ENCODE measurements around the gene NPIPB13.
"Not testable (repeated sequence)": the region's sequence is repeated elsewhere in the genome, so short reads cannot be mapped to it uniquely, and the experiment has no call there.

Gene NPIPB13

DNA sequence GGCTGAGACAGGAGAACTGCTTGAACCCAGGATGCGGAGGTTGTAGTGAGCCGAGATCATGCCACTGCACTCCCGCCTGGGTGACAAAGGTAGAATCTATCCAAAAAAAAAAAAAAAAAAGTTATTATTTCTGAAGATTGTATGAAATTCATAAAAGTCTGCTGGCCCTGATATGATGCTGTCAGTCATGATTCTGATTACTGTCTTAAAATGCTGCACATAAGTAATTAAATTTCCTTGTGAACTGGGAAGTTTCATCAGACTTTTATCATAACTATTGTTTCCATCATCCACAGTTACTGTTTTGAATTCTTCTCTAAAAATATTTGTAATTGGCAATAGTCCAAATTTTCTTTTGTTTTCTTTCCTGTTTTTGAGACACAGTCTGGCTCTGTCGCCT lies at the start of gene NPIPB13:
TSS of gene NPIPB13 (minus strand) at position 101 of the 400 bp plus-strand sequence. CDS start 2,906 bp downstream, outside the sequence.
- DNase-seq: not testable (repeated sequence)

DNA sequence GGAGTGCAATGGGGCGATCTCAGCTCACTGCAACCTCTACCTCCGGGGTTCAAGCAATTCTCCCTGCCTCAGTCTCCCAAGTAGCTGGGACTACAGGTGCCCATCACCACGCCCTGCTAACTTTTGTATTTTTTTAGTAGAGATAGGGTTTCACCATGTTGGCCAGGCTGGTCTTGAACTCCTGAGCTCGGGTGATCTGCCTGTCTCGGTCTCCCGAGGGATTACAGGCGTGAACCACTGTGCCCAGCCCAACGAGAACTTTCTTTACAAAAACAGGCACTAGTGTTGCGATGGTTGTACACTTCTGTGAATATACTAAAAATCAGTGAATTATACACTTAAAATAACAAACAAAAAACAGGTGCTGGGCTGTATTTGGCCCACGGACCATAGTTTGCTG lies 34.1 kb upstream of the NPIPB13 start:
- DNase-seq: not testable (repeated sequence)

DNA sequence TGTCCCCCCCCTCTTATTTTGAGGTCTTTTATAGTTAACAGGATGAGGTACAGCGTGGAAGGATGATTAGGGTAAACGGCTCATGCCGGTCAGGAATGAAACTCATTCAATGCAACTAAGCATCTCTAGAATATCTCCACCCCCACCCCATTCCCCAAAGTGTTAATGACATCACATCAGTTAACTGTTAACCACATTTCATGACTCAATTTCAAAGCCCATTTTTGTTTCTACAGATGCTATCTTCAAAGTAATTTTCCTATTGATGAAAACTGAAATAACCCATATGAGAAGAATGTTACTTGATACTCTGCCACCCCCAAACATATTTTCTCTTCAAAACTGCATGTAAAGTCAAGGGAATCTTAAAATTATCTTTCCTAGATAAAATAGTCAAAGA lies 30.2 kb upstream of the NPIPB13 start:
- not testable (repeated sequence) for DNase-seq

DNA sequence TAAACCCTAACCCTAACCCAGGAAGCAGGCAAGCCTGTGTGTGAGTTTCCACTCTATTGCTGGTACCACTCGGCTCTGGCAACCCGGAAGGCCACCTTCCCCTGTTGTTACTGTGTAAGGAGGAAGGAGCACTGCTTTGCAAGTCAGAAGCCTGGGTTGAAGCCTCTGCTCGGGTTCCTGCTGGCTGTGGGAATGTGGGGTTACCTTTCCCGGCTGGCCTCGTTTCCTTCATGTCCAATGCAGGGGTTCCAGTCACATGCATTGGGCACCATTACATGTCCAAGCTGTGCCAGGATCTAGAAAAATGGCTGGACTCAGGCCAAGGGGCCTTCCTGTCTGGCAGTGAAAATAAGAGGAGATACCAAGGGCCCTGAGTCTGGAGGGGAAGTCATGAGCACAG lies 31.2 kb downstream of the NPIPB13 start:
- not testable (repeated sequence) for DNase-seq

DNA sequence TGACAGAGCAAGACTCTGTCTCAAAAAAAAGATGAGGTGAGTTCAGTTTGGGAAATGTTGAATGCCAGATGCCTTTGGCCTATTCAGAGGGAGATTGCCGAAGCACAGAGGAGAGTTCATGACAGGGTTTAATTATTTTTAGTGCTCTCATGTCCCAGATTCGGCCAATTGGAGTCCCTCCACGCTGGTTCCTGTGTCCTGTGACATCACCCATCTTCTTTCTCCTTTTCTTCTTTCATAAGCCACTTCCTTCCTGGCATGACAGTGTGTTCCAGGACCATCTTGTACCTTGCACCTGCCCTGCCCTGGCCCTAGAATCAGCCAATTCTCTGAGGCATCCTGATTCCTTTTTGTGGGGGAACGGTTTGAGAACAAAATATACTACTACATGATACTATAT lies 36.9 kb downstream of the NPIPB13 start:
- not testable (repeated sequence) for DNase-seq

DNA sequence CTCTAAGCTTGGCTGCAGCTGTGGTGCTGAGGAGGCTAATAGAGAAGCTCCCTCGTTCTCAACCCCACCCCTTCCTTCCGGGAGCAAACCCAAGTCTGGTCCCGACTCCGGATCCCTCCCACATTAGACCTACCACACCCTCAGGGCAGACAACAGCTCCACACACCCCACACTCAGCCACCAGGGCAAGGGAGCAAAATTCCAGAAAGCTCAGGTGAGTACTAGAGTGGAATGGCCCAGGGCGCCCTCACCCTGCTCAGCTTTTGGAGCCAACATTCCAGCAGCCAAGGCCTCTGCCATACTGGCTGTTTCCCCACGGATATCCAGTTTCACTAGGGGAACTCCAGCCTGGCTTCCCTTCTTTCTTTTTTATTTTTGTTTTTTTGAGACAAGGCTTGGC lies 39.2 kb downstream of the NPIPB13 start:
- not testable (repeated sequence) for DNase-seq

DNA sequence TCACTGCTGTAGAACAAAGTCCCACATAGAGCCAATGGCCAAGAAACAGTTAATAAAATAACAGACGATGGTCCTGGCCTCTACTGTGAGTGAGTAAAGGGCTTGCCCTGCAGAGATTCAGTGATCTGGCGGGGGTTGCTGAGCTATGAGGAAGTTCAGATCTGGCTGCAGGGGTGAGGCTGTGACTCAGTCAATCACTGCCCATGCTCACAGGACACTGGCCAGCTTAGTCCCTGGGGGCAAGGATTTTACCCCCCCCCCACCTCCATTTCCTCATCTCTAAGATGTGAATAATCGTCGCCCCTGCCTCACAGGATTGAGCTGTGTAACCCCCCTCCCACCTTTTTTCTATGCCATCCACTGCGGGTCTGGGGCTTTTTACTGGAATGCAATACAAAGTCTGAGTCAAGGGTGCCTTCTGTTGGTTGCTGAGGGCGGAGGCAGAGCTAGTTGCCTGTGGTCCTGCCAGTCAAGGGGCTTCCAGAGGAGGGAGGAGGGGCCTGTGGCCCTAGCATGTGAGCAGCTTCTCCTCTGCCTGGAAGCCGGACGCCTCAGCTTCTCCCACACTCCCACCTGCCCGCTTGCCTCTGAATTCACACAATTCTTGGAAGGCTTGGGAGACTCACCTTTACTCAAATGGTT lies 41.1 kb downstream of the NPIPB13 start:
- DNase-seq: not testable (repeated sequence)

DNA sequence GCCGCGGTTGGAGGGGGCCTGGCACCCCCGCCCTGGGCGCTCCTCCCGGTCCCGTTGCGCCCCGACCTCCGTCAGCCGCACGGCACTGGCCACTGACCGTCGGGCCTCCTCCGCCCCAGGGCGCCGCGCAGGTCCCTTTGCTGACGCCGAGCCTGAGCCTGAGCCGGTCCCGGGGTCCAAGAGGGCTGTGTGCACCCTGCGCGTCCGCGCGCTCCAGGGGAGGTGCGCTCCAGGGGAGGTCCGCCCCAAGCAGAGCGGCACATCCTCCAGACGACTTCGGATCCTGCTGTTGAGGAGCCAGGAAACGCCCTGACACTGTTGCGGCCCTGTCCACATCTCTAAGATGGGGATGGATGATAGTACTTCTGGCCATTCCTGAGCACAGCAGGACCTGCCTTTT lies 42.0 kb downstream of the NPIPB13 start:
- DNase-seq: not testable (repeated sequence)

DNA sequence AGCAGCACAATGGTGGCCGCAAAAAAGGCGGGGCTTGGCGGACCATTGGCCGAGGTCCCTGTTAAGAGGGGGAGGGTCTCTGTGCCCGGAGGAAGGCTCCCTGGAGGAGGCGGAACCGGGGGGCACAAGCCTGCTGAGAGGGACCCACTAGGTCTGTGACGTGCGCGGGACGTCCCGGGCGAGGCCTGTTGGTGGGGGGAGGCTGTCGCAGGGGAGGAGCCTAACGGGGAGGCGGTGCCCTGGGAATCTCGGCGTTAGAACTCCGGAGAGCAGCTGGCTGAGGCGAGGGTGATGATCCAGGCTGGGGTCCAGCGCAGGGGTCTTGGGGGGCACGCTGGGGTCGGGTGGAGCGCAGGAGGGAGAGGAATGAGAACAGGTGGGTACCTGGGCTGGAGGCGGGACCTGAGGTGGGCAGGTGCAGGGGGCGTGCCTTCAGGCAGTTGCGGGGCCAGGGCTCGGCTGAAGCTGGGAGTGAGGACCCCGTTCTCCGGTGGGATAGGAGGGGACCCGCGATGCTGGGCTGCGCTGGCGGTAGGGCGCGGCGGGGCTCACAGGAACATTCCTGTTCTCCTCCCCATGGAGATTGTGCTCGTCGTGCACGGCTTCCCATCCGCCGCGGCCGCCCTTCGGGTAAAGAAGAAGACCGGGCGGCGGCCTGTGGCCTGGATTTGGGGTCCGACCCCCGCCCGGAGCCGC lies 42.6 kb downstream of the NPIPB13 start:
- not testable (repeated sequence) for DNase-seq

DNA sequence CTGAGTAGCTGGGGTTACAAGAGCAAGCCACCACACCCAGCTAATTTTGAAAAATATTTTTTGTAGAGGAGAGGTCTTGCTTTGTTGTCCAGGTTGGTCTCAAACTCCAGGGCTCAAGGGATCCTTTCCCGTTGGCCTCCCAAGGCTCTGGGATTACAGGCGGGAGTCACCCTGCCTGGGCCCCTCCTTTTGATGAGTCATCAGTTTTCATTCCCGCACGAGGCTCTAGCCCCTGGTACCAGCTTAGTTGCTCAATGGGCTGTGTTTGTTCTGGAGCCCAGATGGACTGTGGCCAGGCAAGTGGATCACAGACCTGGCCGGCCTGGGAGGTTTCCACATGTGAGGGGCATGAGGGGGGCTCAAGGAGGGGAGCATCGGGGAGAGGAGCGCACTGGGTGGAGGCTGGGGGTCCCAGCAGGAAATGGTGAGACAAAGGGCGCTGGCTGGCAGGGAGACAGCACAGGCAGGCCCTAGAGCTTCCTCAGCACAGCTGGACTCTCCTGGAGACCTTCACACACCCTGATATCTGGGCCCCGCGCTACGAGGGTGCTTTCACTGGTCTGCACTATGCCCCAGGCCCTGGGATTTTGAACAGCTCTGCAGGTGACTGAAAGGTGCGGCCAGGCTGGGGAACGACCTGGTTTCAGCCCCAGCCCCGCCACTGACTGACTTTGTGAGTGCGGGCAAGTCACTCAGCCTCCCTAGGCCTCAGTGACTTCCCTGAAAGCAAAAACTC lies 48.5 kb downstream of the NPIPB13 start:
- not testable (repeated sequence) for DNase-seq

DNA sequence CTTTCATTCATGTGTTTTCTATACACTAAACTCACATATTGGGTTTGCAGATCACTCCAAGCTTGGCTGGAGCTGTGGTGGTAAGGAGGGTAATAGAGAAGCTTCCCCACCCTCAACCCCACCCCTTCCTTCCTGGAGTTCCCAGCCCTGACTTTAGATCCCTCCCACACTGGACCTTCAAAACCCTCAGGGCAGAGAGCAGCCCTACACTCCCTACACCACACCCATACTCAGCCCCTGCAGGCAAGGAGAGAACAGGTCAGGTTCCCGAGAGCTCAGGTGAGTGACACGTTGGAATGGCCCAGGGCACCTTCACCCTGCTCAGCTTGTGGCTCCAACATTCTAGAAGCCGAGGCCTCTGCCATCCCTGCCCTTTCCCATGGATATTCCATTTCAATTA lies 49.2 kb downstream of the NPIPB13 start, which contains the start of gene SULT1A3:
TSS of gene SULT1A3 (plus strand) at position 207 of the 400 bp plus-strand sequence. CDS start 1,474 bp downstream, outside the sequence.
- not testable (repeated sequence) for DNase-seq

Measured in HCEC 1CT (cell line).